ENCODE results near the gene EHMT1. TPM values are rescaled to one million over a fixed set of nuclear protein-coding genes. Genes with fewer than 3 reads are reported as not detected.

EHMT1 gene
- polyA plus RNA-seq, 10 donors = 35.8 to 56.6 (median 46.2) TPM

DNA sequence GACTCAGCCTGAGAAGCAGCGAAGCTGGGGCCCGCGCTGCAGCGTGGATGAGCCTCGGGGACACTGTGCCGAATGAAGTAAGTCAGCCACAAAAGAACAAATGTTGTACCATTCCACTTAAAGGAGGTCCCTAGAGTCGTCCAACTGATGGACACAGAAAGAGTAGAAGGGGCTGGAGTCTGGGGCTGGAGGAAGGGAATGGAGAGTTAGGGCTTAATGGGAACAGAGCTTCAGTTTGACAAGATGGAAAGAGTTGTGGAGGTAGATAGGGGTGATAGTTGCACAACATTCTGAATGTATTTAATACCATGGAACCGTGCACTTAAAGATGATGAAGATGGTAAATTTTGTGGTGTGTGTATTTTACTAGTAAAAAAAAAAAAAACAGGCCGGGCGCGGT lies 119.9 kb downstream of the EHMT1 start:
- no peak for DNase-seq

DNA sequence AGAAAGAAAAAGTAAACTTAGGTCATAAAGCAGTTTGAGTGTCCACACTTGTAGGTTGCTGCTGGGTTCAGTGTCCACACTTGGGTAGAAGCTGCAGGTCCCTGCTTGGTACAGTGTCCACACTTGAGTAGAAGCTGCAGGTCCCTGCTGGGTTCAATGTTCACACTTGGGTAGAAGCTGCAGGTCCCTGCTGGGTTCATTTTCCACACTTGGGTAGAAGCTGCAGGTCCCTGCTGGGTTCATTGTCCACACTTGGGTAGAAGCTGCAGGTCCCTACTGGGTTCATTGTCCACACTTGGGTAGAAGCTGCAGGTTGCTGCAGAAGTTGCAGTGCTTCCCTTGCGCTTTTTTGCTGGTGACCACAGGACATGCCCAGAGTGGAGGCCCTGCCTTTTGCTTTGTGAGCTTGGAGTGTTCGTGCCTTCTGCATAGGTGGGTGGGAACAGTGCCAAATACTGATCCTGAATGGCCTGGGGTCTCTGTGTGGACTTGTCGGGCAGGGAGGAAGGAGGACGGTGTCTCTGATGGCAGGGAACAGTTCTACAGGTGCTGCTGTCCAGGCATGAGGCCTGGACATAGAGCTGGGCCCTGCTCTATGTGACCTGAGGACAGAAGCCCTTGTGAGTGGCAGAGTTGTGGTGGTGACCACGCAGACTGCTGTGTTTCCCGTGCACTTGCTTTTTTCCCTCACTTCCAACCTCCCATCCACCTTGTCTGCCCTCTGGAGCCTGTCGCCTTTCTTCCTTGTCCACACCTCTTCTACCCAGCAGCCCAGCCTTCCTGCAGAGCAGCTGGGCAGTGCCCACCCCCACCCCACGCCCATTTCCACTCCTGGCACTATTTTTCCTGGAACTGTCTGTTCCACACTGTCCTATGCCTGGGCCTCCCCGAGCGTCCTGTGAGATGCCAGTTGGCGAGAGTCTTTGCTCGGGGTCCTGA lies 120.8 kb downstream of the EHMT1 start:
- no peak for DNase-seq

DNA sequence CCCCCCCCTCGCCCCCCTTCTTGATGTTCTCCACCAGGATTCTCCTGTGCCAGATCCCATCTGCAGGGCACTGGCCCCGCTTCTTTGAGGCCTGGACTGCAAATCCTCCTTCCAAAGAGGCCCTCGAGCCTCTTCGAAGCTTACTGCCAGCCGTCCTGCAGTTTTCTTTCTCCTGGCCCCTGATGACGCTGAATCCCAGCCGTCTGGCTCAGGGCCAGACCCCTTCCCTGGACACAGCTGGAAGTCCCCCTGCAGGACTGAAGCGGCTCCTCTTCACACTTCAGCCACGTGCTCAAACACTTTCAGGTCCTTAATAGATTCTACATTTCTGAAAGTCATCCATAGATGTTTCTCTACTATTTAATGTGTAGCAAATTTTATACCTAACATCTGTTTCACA lies 121.5 kb downstream of the EHMT1 start:
- DNase-seq = peak; percentile 41 to 83 (median 75)

DNA sequence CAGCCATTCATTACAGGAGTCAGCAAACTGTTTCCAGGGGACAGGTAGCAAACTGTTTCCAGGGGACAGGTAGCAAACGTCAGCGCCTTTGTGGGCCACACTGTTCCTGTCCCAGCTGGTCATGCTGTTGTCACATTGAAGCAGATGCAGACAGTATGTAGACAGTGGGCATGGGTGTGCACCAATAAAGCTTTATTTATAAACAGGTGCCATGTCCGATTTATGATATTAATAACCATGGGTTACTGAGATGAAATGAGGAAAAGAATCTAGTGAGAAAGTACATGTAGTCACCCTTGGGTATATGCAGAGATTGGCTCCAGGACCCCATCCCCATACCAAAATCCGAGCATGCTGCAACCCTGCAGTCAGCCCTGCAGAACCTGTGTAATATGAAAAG lies 122.5 kb downstream of the EHMT1 start:
- no peak for DNase-seq

DNA sequence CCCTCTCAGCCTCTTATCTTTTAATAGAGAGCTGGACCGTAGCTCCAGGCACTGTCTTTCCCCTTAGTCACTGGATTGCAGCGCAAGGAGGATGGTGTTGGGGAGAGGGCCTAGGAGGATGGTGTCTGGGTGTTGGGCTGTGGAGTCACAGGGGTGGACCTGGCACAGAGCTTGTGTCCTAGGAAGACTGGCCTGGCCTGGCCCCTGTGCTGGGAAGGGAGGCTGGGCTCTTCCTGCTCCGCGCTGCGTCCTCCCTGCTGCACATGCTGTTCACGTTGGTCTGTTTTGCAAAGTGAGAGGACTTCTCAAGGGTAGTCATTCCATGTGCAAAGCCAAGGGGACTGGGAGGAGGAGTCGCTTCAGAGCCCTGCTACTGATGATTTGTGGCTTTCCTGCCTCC lies 123.9 kb downstream of the EHMT1 start:
- DNase-seq = no peak

DNA sequence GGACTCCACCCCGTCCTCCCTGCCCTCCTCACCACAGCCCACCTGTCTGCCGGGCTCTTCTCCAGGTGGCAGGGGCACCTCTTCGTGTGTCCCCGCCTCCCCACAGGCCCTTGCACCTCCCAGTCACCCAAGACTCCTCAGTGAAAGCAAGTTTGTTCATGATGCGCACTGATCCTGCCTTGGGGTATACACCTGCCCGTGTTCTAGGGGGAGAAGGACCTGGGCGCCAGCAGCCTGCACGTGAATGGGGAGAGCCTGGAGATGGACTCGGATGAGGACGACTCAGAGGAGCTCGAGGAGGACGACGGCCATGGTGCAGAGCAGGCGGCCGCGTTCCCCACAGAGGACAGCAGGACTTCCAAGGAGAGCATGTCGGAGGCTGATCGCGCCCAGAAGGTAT lies 124.9 kb downstream of the EHMT1 start:
- DNase-seq = no peak

DNA sequence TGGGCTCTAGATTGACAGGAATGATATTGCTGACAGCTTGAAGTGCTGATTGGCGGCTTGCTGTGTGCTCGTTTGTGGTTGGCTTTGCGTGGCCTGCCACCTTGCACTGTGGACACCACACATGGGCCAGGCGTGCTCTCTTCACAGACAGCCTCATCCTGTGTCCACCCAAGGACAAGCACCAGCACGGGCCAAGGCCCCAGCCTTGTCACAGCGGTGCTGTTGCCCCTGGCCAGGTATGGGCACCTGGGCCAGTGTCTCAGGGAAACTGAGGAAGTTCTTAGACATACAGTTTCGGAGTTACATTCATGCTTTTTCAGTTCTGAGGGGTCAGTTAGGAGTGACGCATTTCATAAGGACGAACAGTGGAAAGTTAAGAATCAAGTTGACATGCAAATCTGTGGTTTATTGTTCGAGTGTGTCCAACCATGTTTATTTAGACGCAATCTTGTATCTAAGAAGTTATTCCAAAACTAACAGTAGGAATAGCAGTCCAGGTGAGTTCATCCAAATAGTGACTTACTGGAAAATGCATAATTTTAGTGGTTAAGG lies 125.9 kb downstream of the EHMT1 start:
- DNase-seq = no peak

DNA sequence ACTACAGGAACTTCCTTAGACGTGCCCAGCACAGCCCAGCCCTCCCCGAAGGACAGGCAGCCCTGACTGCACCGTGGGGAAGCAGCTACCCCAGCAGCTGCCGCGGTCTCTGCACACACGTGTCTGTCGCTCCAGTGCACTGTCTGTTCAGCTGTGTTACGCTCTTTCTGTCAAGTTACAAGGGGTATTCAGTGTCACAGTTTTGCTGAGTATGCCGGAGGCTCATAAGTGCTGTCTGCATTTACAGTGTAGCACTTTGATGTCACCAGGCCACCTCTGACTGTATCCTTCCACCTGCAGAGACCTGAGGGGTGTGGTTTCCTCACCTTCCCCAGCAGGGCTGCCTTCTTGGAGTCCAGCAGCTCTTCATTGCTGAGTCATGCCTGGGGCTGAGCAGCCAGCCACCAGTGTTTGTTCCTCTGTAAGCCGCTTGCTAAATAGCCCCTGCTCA lies 126.8 kb downstream of the EHMT1 start:
- peak; percentile 31 to 40 (median 35) for DNase-seq

DNA sequence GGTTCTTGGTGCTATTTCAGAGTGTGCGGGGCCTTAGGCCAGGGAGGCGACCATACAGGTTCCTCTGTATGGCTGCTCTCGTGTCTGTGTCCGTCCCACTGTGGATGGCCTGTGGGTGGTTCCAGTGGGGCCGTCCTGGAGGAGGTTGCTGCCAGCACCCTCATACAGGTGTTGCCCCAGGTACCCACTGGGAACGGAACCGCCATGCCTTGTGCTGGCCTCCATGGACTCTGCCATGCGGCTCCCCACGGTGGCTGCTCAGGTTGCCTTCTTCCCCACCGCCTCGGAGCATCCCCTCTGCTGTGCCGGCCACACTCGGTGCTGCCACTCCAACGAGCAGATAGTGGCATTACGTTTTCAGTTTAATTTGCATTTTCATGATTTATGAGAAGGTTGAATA lies 129.5 kb downstream of the EHMT1 start:
- DNase-seq = no peak

DNA sequence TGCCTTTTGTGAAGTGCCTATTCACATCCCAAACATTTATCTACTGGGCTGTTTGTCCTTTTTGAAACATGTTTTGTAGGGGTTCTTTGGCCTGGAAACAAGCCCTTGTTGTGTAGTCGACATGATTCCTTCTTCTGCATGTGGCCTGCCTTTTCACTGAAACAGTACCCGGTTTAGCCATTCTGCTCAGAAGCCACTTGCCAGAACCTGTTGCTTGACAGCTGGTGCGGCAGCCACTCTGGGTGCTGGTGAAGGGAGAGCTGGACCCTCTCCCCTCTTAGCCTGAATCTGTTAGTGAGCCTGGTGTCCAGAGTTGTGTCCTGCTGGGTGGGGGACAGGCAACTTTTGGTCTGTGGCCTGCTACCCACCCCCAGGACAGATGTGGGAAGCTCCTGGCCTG lies 129.9 kb downstream of the EHMT1 start:
- DNase-seq = no peak

DNA sequence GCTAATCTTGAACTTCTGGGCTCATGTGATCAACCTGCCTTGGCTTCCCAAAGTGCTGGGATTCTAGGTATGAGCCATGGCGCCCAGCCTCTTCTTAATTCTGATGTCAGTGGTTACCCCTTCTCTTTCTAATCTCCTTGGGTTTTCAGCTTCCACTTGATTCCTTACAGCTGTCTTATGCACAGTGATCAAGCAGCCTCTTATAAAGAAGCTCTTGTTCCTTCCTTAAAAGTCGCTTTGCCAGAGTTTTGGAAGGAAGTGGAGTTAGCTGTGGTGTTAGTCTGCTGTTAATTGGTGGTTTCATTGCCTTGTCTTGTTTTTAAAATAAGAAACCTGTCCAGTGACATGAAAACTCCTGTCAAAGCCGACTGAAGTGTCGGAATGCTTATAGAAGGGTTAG lies 130.7 kb downstream of the EHMT1 start:
- no peak for DNase-seq

DNA sequence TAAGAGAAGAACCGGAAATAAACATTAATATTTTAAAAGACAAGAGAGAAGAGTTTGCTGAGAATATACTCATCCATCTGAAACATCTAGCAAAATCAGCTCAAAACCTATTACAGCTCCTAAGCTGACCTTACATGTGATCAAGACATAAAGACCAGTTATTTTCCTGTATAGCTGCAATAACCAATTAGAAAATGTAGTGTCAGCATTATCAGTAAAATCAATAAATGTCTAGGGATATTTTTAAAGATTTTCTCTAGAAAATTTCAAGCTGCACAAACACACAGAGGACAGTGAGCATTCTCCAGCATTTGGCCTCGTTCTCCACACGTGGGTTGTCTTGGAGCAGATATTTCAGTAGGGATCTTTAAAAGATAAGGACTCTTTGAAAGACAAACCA lies 131.2 kb downstream of the EHMT1 start:
- DNase-seq = no peak

DNA sequence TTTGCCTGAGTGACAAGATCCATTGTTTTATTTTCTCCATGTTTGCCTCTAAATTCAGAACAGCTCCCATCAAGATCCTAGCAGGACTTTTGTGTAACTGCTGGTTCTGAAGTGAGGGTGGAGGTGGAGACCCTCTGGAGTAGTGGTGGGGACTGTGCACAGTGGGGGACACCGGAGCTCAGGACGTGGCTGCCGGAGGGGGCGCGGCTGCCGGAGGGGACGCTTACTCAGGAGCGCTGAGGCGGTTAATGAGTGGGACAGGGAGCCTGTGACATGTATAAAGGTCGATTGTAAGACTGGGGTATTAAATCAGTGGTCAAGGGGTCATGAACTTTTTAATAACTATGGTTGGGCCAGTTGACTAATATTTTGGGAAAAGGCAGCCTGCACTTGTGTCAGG lies 131.8 kb downstream of the EHMT1 start:
- DNase-seq = no peak

DNA sequence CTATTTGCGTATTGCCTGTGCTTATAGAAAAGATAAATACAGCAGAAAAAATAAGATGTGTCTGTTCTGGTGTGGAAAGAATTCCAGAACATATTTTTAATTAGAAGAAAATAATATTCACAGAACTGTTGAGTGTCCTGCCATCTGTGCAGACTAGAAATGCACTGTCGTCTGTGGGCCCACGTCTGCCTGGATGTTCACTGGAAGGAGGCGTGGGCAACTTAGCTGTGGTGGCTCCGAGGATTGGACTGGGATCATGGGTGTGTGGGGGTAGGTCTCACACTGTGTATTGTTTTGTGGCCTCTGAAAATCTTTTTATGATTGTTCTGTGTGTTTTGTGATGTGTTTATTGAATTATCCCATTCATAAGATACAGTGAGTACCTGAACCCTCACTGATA lies 132.8 kb downstream of the EHMT1 start:
- no peak for DNase-seq

DNA sequence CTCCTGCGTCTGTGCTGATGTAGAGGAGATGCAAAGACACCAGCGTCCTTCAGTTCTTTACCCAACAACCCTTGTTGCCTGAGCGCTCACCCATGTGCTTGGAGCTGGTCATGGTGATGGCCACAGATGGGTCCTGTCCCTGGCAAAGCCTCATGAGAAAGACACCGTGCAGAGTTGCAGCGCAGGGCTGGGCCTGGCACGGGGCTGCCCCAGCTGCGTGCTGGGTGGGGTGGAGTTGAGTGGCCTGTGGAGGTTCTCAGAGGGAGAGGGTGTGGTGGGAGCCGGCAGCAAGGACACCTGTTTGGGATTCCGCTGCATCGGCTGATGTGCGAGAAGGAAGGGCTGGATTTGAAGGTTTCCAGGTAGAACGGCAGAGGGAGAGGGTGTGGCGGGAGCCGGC lies 133.6 kb downstream of the EHMT1 start:
- DNase-seq = peak in 1 of 3 donors; percentile 22

DNA sequence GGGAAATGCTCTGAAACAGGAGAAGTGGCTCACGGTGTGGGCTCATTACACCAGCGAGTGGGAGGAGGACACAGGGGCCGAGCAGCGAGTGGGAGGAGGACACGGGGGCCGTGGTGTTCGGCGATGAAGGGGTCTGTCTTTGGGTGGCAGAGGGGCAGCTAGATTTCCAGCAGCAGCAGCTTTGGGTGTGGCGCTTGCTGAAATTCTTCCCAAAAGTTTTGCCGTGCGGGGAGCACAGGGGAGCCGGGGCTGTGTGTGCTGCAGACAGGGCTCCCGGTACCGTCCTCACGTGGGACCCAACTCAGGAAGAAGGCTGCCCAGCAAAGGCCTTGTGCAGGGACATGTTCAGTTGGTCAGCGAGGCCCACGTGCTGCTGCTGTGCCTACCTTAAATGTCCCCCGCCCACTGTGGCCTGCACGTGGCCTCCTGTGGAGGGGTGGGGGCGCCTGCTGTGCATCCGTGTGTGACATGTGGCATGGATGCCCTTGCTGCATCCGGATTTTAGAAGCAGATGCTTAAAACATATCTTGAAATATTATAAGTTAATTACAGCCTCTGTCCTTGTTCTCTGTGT lies 134.5 kb downstream of the EHMT1 start:
- no peak for DNase-seq

DNA sequence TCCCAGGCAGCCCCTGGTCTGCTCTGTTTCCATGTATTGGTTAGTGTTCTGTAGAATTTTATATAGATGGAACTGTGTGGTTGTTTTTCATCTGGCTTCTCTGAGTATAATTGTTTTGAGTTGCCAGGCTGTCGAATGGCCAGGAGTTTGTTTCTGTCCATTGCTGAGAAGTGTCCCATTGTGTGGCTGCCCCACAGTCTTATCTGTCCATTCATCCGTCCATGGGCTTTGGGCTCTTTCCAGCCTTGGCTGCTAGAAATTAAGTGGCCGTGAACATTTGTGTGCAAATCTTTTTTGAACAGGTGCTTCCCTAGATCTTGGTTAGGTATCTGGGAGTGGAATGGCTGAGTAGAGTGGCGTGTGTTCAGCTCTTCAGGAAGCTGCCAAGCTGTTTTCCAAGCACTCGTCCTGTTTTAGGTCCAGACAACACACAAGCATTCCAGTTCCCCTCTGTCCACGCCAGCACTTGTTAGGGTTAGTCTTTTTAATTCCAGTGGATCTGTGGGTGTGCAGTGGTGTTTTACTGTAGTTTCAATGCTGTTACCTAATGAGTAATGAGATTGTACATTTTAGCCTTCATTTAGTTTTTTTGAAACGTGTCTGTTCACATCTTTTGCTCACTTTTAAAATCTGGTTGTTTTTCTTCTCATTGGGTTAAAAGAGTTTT lies 136.6 kb downstream of the EHMT1 start:
- DNase-seq = no peak

DNA sequence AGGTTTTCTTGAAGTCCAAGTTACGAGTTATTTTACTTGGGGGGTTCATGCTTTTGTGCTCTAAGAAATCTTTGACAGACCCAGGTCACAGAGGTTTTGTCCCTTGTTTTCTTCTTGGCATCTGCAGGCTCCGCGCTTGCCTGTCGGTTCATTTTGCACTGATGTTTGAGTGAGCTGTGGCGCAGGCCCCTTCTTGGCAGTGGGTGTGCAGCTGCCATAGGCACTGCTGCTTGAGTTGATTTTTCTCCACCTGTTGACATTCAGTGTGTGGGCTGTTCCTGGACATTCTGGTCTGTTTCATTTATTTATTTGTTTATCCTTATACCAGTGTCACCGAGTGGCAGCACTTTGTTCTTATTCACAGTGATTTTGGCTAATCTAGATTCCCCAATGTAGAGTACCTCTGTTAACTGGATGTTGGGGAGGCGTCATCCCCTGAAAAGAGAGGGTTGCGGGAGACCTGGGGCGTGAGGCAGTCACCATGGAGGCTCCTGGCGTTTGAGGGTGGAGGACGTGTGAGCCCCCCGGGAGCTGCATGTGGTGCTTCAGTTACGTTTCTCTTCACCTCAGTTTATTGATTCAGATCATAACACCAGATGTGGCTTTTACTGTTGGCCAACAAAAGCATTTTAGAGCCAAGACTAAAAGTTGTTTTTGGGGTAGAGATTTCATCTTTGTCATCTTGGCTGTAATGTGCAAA lies 137.4 kb downstream of the EHMT1 start:
- no peak for DNase-seq

DNA sequence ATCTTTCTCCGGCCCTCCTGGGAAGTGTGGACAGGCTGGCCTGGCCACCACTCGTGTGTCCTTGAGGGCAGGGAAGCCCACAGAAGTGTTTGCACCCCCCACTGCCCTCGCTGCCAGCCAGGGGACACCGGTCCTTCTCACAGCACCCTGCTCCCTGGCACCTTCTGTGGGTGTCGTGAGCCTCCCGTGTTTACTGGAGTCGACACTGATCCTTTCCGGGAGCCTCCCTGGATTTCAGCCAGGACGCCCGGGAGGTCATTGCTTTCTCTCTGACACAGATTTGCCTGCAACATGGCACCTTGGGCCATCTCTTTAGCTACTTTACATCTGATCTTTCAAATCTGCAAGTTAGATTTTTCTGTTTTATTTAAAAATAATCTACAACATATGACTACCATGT lies 138.3 kb downstream of the EHMT1 start:
- no peak for DNase-seq

DNA sequence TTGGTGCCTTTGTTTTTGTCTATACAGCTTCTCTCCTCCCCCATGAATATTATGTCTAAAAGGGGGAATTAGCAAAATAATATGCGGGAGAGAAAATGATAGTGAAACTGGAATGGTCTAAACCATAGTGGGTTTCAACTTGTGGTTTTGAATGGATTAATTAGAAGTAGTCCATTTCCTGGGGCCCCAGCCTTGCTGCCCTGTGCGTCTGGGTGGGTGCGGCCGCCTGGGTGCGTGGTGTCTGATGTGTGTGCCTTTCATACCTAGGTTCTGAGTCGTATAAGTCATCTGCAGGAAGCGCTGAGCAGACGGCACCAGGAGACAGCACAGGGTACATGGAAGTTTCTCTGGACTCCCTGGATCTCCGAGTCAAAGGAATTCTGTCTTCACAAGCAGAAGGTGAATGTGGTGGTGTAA lies 138.8 kb downstream of the EHMT1 start:
- DNase-seq = peak in 1 of 3 donors; percentile 39

DNA sequence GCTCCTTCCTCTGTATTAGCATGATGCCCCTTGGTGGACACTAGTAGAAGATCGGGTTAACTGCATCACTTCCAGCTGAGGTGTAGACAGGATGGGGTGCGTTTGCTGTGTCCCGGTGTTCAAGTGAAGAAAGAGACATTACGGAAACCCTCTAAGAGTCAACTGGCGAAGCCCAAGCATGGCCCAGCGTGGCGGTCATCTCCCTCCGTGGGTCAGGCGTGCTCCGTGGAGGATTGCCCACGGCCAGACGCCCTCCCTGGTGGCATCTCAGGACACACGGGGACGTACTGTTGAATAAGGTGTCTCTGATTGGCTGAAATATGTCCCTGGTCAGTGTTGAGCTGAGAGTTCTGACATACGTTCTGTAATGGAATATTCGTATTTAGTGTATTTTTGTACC lies 139.3 kb downstream of the EHMT1 start:
- no peak for DNase-seq

DNA sequence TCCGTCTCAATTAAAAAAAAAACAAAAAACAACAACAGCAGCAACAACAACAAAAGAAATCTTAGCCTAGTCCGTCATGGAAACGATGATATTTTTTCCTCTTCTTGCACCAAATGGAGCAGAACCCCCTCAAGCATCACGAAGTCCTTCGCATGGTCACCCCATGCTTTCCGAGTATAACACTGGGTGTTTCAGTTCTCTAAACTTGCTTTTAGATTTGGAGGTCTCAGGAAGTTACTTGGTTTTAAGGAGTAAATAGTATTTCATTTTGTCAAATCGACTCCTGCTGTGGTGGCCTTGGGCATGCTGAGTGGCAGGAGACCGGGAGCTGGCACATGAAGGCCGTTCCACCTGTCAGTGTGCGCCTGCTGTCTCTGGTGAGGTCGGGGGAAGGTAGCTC lies 140.3 kb downstream of the EHMT1 start:
- no peak for DNase-seq

All from muscle of back (tissue), 11 donors.